Measurements from ENCODE around the gene RIPPLY3.
"Not testable (repeated sequence)": the region's sequence is repeated elsewhere in the genome, so short reads cannot be mapped to it uniquely, and the experiment has no call there.

The RIPPLY3 gene

GRCh38 chr21:36985751-36986594 lies 20.5 kb upstream of the RIPPLY3 start:
- Histone ChIP-seq H3K9me2 (replicated peaks; ENCODE audit: low read depth, low read length) (no peaks in the 10 kb centered on the region), H3K9ac (ENCODE audit: low read depth, low read length, poor library complexity, severe bottlenecking) (no peak overlapping the region), H3K79me2 (ENCODE audit: insufficient read depth, low read length) (no peaks in the 10 kb centered on the region), H3K4me3 (ENCODE audit: low read length, poor library complexity, severe bottlenecking) (no peak overlapping the region), H3K27me3 (ENCODE audit: insufficient read depth, low read length, poor library complexity, severe bottlenecking) (no peaks in the 10 kb centered on the region), H4K20me1 (ENCODE audit: insufficient read depth, low read length, poor library complexity, severe bottlenecking) (no peaks in the 10 kb centered on the region), H3F3A (ENCODE audit: low read depth) (no peaks in the 10 kb centered on the region), H3K4me2 (ENCODE audit: low read depth, low read length, poor library complexity, severe bottlenecking) (no peak overlapping the region), H3K4me1 (ENCODE audit: insufficient read depth, low read length, poor library complexity, severe bottlenecking) (peaks cover 20% of the 10 kb centered on the region), H3K36me3 (ENCODE audit: insufficient read depth, low read length) (no peaks in the 10 kb centered on the region), H3K9me3 (ENCODE audit: insufficient read depth, low read depth, low read length) (no peaks in the 10 kb centered on the region), H2AFZ (ENCODE audit: low read length) (no peak overlapping the region)
- no peak for TF ChIP-seq CTCF (conservative IDR thresholded peaks at IDR 0.05; ENCODE audit: low read length)
- TF ChIP-seq EZH2phosphoT487 (IDR thresholded peaks at IDR 0.05; ENCODE audit: borderline replicate concordance) = no peak

- Histone ChIP-seq H3K27me3 (ENCODE audit: insufficient read depth, low read length, poor library complexity, severe bottlenecking) (no peaks in the 10 kb centered on the region), H3K9me2 (replicated peaks; ENCODE audit: low read depth, low read length) (no peaks in the 10 kb centered on the region), H2AFZ (ENCODE audit: low read length) (no peak overlapping the region), H3K9me3 (ENCODE audit: insufficient read depth, low read depth, low read length) (no peaks in the 10 kb centered on the region), H3K36me3 (ENCODE audit: insufficient read depth, low read length) (no peaks in the 10 kb centered on the region), H3K4me3 (ENCODE audit: low read length, poor library complexity, severe bottlenecking) (no peak overlapping the region), H3F3A (ENCODE audit: low read depth) (no peaks in the 10 kb centered on the region), H3K79me2 (ENCODE audit: insufficient read depth, low read length) (no peaks in the 10 kb centered on the region), H3K4me1 (ENCODE audit: insufficient read depth, low read length, poor library complexity, severe bottlenecking) (peaks cover 20% of the 10 kb centered on the region), H3K9ac (ENCODE audit: low read depth, low read length, poor library complexity, severe bottlenecking) (peak overlapping the region; percentile 0), H3K4me2 (ENCODE audit: low read depth, low read length, poor library complexity, severe bottlenecking) (peak overlapping the region; percentile 46), H4K20me1 (ENCODE audit: insufficient read depth, low read length, poor library complexity, severe bottlenecking) (no peaks in the 10 kb centered on the region)
- TF ChIP-seq CTCF (conservative IDR thresholded peaks at IDR 0.05; ENCODE audit: low read length) (no peak), EZH2phosphoT487 (IDR thresholded peaks at IDR 0.05; ENCODE audit: borderline replicate concordance) (no peak)
Observed at GRCh38 chr21:36987845-36988244, 18.7 kb upstream of the RIPPLY3 start.

- H3K9ac ChIP-seq (ENCODE audit: low read depth, low read length, poor library complexity, severe bottlenecking) = no peak overlapping the region
- no peak overlapping the region for H2AFZ ChIP-seq (ENCODE audit: low read length)
- H3K27me3 ChIP-seq (ENCODE audit: insufficient read depth, low read length, poor library complexity, severe bottlenecking) = no peaks in the 10 kb centered on the region
- no peaks in the 10 kb centered on the region for H3F3A ChIP-seq (ENCODE audit: low read depth)
- peak overlapping the region; percentile 46 for H3K4me2 ChIP-seq (ENCODE audit: low read depth, low read length, poor library complexity, severe bottlenecking)
- H3K79me2 ChIP-seq (ENCODE audit: insufficient read depth, low read length) = no peaks in the 10 kb centered on the region
- no peaks in the 10 kb centered on the region for H3K9me2 ChIP-seq (replicated peaks; ENCODE audit: low read depth, low read length)
- no peak for TF ChIP-seq CTCF (conservative IDR thresholded peaks at IDR 0.05; ENCODE audit: low read length)
- no peaks in the 10 kb centered on the region for H4K20me1 ChIP-seq (ENCODE audit: insufficient read depth, low read length, poor library complexity, severe bottlenecking)
- H3K4me1 ChIP-seq (ENCODE audit: insufficient read depth, low read length, poor library complexity, severe bottlenecking) = peaks cover 20% of the 10 kb centered on the region
- H3K9me3 ChIP-seq (ENCODE audit: insufficient read depth, low read depth, low read length) = no peaks in the 10 kb centered on the region
- no peaks in the 10 kb centered on the region for H3K36me3 ChIP-seq (ENCODE audit: insufficient read depth, low read length)
- no peak overlapping the region for H3K4me3 ChIP-seq (ENCODE audit: low read length, poor library complexity, severe bottlenecking)
Observed at GRCh38 chr21:36988536-36988935, 18.0 kb upstream of the RIPPLY3 start.

- not testable (repeated sequence) for H3K79me2 ChIP-seq (ENCODE audit: insufficient read depth, low read length); H3K36me3 ChIP-seq (ENCODE audit: insufficient read depth, low read length)
- peak overlapping the region; percentile 95 for H2AFZ ChIP-seq (ENCODE audit: low read length)
Observed at GRCh38 chr21:36989199-36989698, 17.3 kb upstream of the RIPPLY3 start.

More at GRCh38 chr21:36989199-36989698, 17.3 kb upstream of the RIPPLY3 start:
- Histone ChIP-seq H3K4me2 (ENCODE audit: low read depth, low read length, poor library complexity, severe bottlenecking) (peak overlapping the region; percentile 66), H3K4me1 (ENCODE audit: insufficient read depth, low read length, poor library complexity, severe bottlenecking) (peaks cover 20% of the 10 kb centered on the region), H3K4me3 (ENCODE audit: low read length, poor library complexity, severe bottlenecking) (peak overlapping the region; percentile 78), H3K9ac (ENCODE audit: low read depth, low read length, poor library complexity, severe bottlenecking) (peak overlapping the region; percentile 69)
- H3K9me3 ChIP-seq (ENCODE audit: insufficient read depth, low read depth, low read length); H3K27me3 ChIP-seq (ENCODE audit: insufficient read depth, low read length, poor library complexity, severe bottlenecking); H3K9me2 ChIP-seq (replicated peaks; ENCODE audit: low read depth, low read length); H4K20me1 ChIP-seq (ENCODE audit: insufficient read depth, low read length, poor library complexity, severe bottlenecking); H3F3A ChIP-seq (ENCODE audit: low read depth): not testable (repeated sequence)

All from Loucy (cell line).